HG03060 (cell line): ENCODE measurements around the gene TMPRSS2.

Experiments
- ATAC-seq: cut with Tn5 transposase; IDR thresholded peaks from one replicate; pipeline ENCODE4 v1.9.1; 2021; ENCODE audit warnings: low read depth, moderate number of reproducible peaks; ENCODE audit not compliant: unreplicated experiment

TMPRSS2 gene

GRCh38 chr21:41507521-41508414 is at the start of gene TMPRSS2:
TMPRSS2 (minus strand) TSS chr21:41508158; CDS start chr21:41498133, 10,025 bp downstream.
- no peak for ATAC-seq

- no peak for ATAC-seq
Observed at GRCh38 chr21:41555057-41555456, 47.1 kb upstream of the TMPRSS2 start.

GRCh38 chr21:41552254-41552653 is 44.3 kb upstream of the TMPRSS2 start:
- no peak for ATAC-seq

GRCh38 chr21:41548781-41549180 is 40.8 kb upstream of the TMPRSS2 start:
- ATAC-seq = no peak

GRCh38 chr21:41547111-41547510 is 39.2 kb upstream of the TMPRSS2 start:
- ATAC-seq = no peak

- ATAC-seq = no peak
Observed at GRCh38 chr21:41545500-41546359, 37.8 kb upstream of the TMPRSS2 start.

GRCh38 chr21:41542727-41543126 is 34.8 kb upstream of the TMPRSS2 start:
- no peak for ATAC-seq

- ATAC-seq = no peak
Observed at GRCh38 chr21:41537356-41537755, 29.4 kb upstream of the TMPRSS2 start.

- ATAC-seq = no peak
Observed at GRCh38 chr21:41536827-41537103, 28.8 kb upstream of the TMPRSS2 start.

GRCh38 chr21:41536076-41536826 is 28.3 kb upstream of the TMPRSS2 start:
- no peak for ATAC-seq

- no peak for ATAC-seq
Observed at GRCh38 chr21:41530366-41530765, 22.4 kb upstream of the TMPRSS2 start.

GRCh38 chr21:41529769-41530168 is 21.8 kb upstream of the TMPRSS2 start:
- no peak for ATAC-seq

- no peak for ATAC-seq
Observed at GRCh38 chr21:41526478-41527087, 18.6 kb upstream of the TMPRSS2 start.

- no peak for ATAC-seq
Observed at GRCh38 chr21:41523175-41523574, 15.2 kb upstream of the TMPRSS2 start.

- ATAC-seq = no peak
Observed at GRCh38 chr21:41521489-41522027, 13.6 kb upstream of the TMPRSS2 start.

- no peak for ATAC-seq
Observed at GRCh38 chr21:41520560-41521442, 12.8 kb upstream of the TMPRSS2 start.

- no peak for ATAC-seq
Observed at GRCh38 chr21:41519806-41520559, 12.0 kb upstream of the TMPRSS2 start.

GRCh38 chr21:41518757-41519156 is 10.8 kb upstream of the TMPRSS2 start:
- no peak for ATAC-seq

GRCh38 chr21:41511858-41512257 is 3.9 kb upstream of the TMPRSS2 start:
- ATAC-seq = no peak
